ENCODE measurements around the gene FMO2.
A peak's percentile ranks its signal among the peaks of the same experiment; 100 is the strongest.

FMO2 gene

DNA sequence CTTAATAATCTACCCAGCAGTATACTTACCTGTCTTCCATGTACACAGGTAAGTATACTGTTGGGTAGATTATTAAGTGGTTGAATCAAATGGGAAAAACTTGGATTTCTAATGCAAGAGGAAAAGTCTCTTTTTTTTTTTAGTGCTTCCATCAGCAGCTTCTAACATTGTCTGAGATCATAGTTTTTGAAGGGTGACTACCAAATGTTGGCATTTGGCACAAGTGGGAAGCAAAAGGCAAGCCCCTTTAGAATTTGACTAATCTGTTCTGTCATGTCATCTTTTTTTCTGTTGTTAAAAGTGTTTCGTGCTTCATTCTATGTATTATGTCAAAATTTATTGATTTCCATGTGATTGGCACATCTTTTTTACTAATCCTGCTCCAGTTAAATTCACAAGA, 63.7 kb downstream of the FMO2 start:
- H3K27ac Mint-ChIP-seq, result no peak overlapping the region
- H3K4me3 Mint-ChIP-seq, result no peak overlapping the region
- intact Hi-C loops (cut with micrococcal nuclease), result loop anchor here (10.0 kb wide), 1 partner anchor 156 kb away; no protein-coding TSS in a partner anchor
- H3K9me3 Mint-ChIP-seq, result no peaks in the 10 kb centered on the region
- H3K4me1 Mint-ChIP-seq (ENCODE audit: low read depth), result peaks cover 6% of the 10 kb centered on the region
- H3K27me3 Mint-ChIP-seq, result peaks cover 26% of the 10 kb centered on the region
- H3K36me3 Mint-ChIP-seq (ENCODE audit: low read depth), result no peaks in the 10 kb centered on the region

DNA sequence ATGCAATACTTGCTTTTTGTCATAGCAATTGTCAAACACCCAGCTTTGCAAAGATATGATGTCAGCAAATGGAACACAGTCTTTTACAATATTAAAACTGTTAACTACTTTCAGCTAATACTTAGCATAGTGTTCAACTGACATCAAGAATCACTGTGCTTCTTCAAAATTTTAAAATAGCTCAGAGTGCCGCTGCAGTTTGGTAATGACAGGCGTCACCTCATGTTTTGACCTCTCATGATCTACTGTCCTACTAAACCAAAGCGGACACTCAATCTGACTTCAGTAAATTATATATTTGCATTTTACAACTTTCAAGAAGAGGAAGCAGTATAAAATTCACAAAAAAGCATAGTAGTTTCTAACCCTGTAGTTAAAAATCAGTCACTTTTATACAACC, 65.2 kb downstream of the FMO2 start:
- peaks cover 26% of the 10 kb centered on the region for H3K27me3 Mint-ChIP-seq
- H3K36me3 Mint-ChIP-seq (ENCODE audit: low read depth), result no peaks in the 10 kb centered on the region
- intact Hi-C loops (cut with micrococcal nuclease), result no loop called here
- no peak overlapping the region for H3K27ac Mint-ChIP-seq
- H3K4me1 Mint-ChIP-seq (ENCODE audit: low read depth), result peaks cover 6% of the 10 kb centered on the region
- no peaks in the 10 kb centered on the region for H3K9me3 Mint-ChIP-seq
- no peak overlapping the region for H3K4me3 Mint-ChIP-seq

- Mint-ChIP-seq H3K27me3 (peaks cover 28% of the 10 kb centered on the region), H3K9me3 (no peaks in the 10 kb centered on the region), H3K4me3 (peak overlapping the region; percentile 69), H3K27ac (no peak overlapping the region), H3K4me1 (ENCODE audit: low read depth) (peaks cover 6% of the 10 kb centered on the region), H3K36me3 (ENCODE audit: low read depth) (no peaks in the 10 kb centered on the region)
- intact Hi-C loops (cut with micrococcal nuclease), result no loop called here
Observed at GRCh38 chr1:171251042-171251951, 66.2 kb downstream of the FMO2 start.

DNA sequence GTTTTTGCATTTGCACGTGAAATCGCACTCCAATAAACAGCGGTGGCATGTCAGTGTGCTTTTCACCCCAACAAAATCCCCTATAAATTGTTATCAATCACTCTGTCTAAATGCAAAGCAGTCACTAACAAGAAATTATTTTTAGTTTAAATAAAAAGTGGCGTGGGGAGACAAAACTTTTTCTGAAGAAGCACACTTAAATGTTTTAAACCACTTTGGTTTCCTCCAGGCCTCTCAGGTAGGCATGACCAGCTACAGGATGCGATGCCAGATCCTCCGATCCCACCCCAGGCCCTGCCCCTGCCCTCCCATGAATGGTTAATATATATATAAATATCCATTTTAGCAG, 66.8 kb downstream of the FMO2 start:
- no peaks in the 10 kb centered on the region for H3K36me3 Mint-ChIP-seq (ENCODE audit: low read depth)
- H3K9me3 Mint-ChIP-seq, result no peaks in the 10 kb centered on the region
- no peak overlapping the region for H3K4me3 Mint-ChIP-seq
- intact Hi-C loops (cut with micrococcal nuclease), result no loop called here
- no peak overlapping the region for H3K27ac Mint-ChIP-seq
- peaks cover 28% of the 10 kb centered on the region for H3K27me3 Mint-ChIP-seq
- peaks cover 6% of the 10 kb centered on the region for H3K4me1 Mint-ChIP-seq (ENCODE audit: low read depth)

- Mint-ChIP-seq H3K27me3 (peaks cover 26% of the 10 kb centered on the region), H3K4me1 (ENCODE audit: low read depth) (peaks cover 6% of the 10 kb centered on the region), H3K4me3 (no peak overlapping the region), H3K27ac (no peak overlapping the region), H3K36me3 (ENCODE audit: low read depth) (no peaks in the 10 kb centered on the region), H3K9me3 (no peaks in the 10 kb centered on the region)
- intact Hi-C loops (cut with micrococcal nuclease), result no loop called here
Observed at GRCh38 chr1:171252482-171252881, 67.4 kb downstream of the FMO2 start.

DNA sequence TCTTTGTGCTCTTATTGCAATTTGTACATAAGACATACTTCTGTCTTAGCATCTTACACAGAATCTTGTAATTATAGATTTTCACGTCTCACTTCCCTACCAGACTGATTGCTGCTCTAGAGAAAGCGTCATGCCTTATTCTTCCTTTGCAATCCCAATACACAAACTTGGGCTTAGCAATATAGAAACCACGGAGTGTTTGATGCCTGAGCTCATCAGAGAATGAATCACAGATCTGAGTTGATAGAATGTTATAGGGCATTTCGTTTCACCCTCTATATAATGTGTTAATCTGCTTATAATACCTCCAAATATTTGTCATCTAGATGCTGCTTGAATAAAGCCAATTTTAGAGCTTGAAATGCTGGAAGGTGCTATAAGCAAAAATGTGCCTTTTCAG, 69.8 kb downstream of the FMO2 start:
- H3K4me3 Mint-ChIP-seq, result no peak overlapping the region
- H3K27me3 Mint-ChIP-seq, result peaks cover 21% of the 10 kb centered on the region
- no peaks in the 10 kb centered on the region for H3K36me3 Mint-ChIP-seq (ENCODE audit: low read depth)
- no peak overlapping the region for H3K27ac Mint-ChIP-seq
- H3K9me3 Mint-ChIP-seq, result no peaks in the 10 kb centered on the region
- intact Hi-C loops (cut with micrococcal nuclease), result no loop called here
- H3K4me1 Mint-ChIP-seq (ENCODE audit: low read depth), result peaks cover 6% of the 10 kb centered on the region

- Mint-ChIP-seq H3K36me3 (ENCODE audit: low read depth) (no peaks in the 10 kb centered on the region), H3K27ac (no peak overlapping the region), H3K4me1 (ENCODE audit: low read depth) (no peaks in the 10 kb centered on the region), H3K4me3 (no peak overlapping the region), H3K9me3 (no peaks in the 10 kb centered on the region), H3K27me3 (peaks cover 9% of the 10 kb centered on the region)
- intact Hi-C loops (cut with micrococcal nuclease), result no loop called here
Observed at GRCh38 chr1:171256940-171257606, 72.0 kb downstream of the FMO2 start.

GRCh38 chr1:171257607-171258076, 72.5 kb downstream of the FMO2 start:
- H3K4me3 Mint-ChIP-seq, result no peak overlapping the region
- intact Hi-C loops (cut with micrococcal nuclease), result no loop called here
- H3K36me3 Mint-ChIP-seq (ENCODE audit: low read depth), result no peaks in the 10 kb centered on the region
- H3K27ac Mint-ChIP-seq, result no peak overlapping the region
- no peaks in the 10 kb centered on the region for H3K4me1 Mint-ChIP-seq (ENCODE audit: low read depth)
- H3K9me3 Mint-ChIP-seq, result no peaks in the 10 kb centered on the region
- H3K27me3 Mint-ChIP-seq, result peaks cover 5% of the 10 kb centered on the region

GRCh38 chr1:171258429-171258828, 73.3 kb downstream of the FMO2 start:
- Mint-ChIP-seq H3K36me3 (ENCODE audit: low read depth) (no peaks in the 10 kb centered on the region), H3K27ac (no peak overlapping the region), H3K4me3 (no peak overlapping the region), H3K9me3 (no peaks in the 10 kb centered on the region), H3K27me3 (peaks cover 2% of the 10 kb centered on the region), H3K4me1 (ENCODE audit: low read depth) (no peaks in the 10 kb centered on the region)
- intact Hi-C loops (cut with micrococcal nuclease), result no loop called here

GRCh38 chr1:171258943-171259342, 73.8 kb downstream of the FMO2 start:
- H3K27ac Mint-ChIP-seq, result no peak overlapping the region
- no peaks in the 10 kb centered on the region for H3K9me3 Mint-ChIP-seq
- H3K27me3 Mint-ChIP-seq, result peaks cover 2% of the 10 kb centered on the region
- intact Hi-C loops (cut with micrococcal nuclease), result no loop called here
- H3K36me3 Mint-ChIP-seq (ENCODE audit: low read depth), result no peaks in the 10 kb centered on the region
- no peaks in the 10 kb centered on the region for H3K4me1 Mint-ChIP-seq (ENCODE audit: low read depth)
- H3K4me3 Mint-ChIP-seq, result no peak overlapping the region

Data from dendritic cell treated with granulocyte-macrophage colony-stimulating factor and Interleukin-4, amounts not matched to agents 40 ng/mL and 50 ng/mL, for 4 days (primary cell).